Measurements from ENCODE around the gene MRPL40. TPM values are rescaled to one million over a fixed set of nuclear protein-coding genes. Genes with fewer than 3 reads are reported as not detected.
"Not testable (repeated sequence)": the region's sequence is repeated elsewhere in the genome, so short reads cannot be mapped to it uniquely, and the experiment has no call there.

Gene MRPL40
- total and polyA plus RNA-seq, 9 donors, result 21.1 to 46.9 (median 28.8) TPM

DNA sequence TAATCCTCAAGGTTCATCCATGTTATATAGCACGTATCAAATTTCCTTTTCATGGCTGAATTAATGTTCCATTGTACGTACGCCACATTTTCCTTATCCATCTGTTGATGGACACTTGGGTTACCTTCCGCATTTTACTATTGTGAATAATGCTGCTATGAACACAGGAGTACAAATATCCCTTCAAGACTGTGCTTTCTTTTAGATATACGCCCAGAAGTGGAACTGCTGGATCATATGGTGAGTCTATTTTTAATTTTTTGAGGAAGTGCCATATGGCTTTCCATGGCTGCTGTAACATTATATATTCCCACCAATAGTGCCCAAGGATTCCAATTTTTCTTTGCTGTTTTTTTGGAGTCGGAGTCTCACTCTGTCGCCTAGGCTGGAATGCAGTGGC, 6.0 kb downstream of the MRPL40 start:
- 87 to 93% (median 87%) methylated on average over 7 of the region's 7 CpGs for WGBS, 3 donors
- H3K4me3 ChIP-seq, result no peak overlapping the region
- H3K27me3 ChIP-seq, result no peaks in the 10 kb centered on the region
- TF ChIP-seq EP300 (IDR thresholded peaks at IDR 0.05) (no peak), POLR2A (IDR thresholded peaks at IDR 0.05) (no peak)
- TF ChIP-seq, protein P1, sequence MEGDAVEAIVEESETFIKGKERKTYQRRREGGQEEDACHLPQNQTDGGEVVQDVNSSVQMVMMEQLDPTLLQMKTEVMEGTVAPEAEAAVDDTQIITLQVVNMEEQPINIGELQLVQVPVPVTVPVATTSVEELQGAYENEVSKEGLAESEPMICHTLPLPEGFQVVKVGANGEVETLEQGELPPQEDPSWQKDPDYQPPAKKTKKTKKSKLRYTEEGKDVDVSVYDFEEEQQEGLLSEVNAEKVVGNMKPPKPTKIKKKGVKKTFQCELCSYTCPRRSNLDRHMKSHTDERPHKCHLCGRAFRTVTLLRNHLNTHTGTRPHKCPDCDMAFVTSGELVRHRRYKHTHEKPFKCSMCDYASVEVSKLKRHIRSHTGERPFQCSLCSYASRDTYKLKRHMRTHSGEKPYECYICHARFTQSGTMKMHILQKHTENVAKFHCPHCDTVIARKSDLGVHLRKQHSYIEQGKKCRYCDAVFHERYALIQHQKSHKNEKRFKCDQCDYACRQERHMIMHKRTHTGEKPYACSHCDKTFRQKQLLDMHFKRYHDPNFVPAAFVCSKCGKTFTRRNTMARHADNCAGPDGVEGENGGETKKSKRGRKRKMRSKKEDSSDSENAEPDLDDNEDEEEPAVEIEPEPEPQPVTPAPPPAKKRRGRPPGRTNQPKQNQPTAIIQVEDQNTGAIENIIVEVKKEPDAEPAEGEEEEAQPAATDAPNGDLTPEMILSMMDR (IDR thresholded peaks at IDR 0.05), result no peak
- no peak for DNase-seq
- H3K9me3 ChIP-seq, result no peaks in the 10 kb centered on the region
- H3K27ac ChIP-seq, result no peak overlapping the region
- H3K36me3 ChIP-seq, result no peaks in the 10 kb centered on the region
- H3K4me1 ChIP-seq (ENCODE audit: insufficient read depth), result no peaks in the 10 kb centered on the region
- intact Hi-C loops (cut with DNase I), result no loop called here

DNA sequence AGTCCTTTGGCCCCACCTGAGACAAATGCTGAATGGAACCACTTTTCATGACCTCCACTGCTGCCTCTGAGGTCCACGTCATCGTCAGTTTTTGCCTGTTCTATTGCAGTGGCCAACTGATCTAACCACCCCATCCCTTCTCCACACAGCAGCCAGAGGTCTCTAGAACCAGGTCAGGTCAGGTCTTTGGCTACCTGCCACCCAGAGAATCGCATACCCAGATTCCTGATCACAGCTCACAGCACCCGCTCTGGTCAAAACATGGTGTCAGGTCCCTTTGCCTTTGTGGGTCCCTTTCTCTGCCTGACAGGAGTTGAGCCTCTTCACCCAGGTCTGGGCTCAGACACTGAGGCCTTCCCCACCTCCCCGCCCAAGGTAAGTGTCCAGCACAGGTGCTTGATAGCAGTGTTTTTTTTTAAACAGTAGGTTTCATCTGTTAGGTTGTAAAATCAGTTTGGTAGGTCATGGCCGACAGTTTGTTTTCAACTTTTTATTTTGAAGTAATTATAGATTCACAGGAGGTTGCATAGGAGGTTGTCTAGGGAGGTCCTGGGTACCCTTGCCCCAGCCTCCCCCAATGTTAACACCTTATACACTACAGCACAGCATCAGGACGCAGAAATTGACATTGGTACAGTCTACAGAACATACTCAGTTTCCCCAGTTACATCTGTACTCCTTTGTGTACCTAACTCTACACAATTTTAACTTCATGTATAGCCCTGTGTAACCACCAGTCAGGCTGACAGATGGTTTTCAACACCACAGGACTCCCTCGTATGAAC, 8.3 kb downstream of the MRPL40 start:
- H3K27ac ChIP-seq, result no peak overlapping the region
- H3K36me3 ChIP-seq, result no peaks in the 10 kb centered on the region
- H3K9me3 ChIP-seq, result no peaks in the 10 kb centered on the region
- WGBS, 3 donors, result 70 to 83% (median 82%) methylated on average over 7 to 8 of the region's 8 CpGs
- DNase-seq, result no peak
- no peaks in the 10 kb centered on the region for H3K4me1 ChIP-seq (ENCODE audit: insufficient read depth)
- H3K27me3 ChIP-seq, result no peaks in the 10 kb centered on the region
- TF ChIP-seq EP300 (IDR thresholded peaks at IDR 0.05) (no peak), POLR2A (IDR thresholded peaks at IDR 0.05) (no peak)
- TF ChIP-seq, protein P1 (IDR thresholded peaks at IDR 0.05), result no peak
- H3K4me3 ChIP-seq, result no peak overlapping the region
- intact Hi-C loops (cut with DNase I), result no loop called here

DNA sequence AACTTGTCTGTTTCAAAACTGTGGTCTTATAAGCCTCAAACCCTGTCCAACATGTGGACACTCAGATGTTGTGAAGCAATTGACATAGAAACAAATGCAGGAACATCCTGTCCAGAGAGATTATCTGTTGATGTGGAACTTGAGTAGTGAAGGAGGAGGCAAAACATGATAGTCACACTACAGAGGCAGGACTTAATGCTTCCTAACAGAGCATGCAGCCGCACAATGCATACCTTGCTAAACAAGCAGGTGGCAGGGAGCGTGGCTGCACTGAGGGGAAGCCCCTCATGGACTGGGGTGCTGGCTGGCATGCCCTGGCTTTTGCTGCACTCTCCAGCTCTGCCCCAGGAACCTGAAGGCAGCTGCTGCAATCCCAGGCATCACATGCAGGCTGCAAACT, 9.8 kb downstream of the MRPL40 start:
- DNase-seq, result no peak
- no peak overlapping the region for H3K27ac ChIP-seq
- H3K27me3 ChIP-seq, result no peaks in the 10 kb centered on the region
- H3K9me3 ChIP-seq, result no peaks in the 10 kb centered on the region
- 98 to 100% (median 98%) methylated on average over 2 of the region's 2 CpGs for WGBS, 3 donors
- peaks cover 3% of the 10 kb centered on the region for H3K4me1 ChIP-seq (ENCODE audit: insufficient read depth)
- TF ChIP-seq EP300 (IDR thresholded peaks at IDR 0.05) (no peak), POLR2A (IDR thresholded peaks at IDR 0.05) (no peak)
- TF ChIP-seq, protein P1 (IDR thresholded peaks at IDR 0.05), result no peak
- intact Hi-C loops (cut with DNase I), result no loop called here
- no peaks in the 10 kb centered on the region for H3K36me3 ChIP-seq
- H3K4me3 ChIP-seq, result no peak overlapping the region

DNA sequence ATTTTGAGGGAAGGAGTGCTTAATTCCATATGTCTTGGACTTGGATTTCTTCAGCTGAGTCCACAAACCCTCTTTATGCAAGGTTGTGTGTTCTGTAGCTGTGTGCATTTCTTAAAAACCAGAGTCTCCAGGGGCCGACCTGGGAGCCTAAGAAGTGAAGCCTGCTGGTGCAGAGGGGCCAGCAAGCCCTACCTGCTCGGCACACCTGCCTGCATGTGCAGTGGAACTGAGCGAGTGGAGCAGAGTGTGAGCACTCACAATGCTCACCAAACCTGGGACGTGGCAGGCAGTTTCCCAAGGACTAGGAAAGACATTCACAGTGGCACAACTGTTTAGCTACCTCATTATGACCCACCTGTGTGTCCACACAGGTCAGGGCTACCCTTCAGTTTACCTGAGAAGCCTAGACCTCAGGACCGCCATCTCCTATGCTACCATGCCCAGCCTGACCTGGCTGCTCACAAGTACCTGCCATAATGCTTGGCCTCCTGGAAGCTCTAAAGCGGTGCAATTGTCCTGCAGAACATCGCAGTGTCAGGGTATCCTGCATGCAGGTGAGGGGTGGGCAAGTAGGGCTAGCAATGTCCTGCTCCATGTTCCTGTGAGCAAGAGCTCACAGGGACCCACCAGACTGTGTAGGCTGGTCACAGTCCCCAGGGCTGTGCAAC, 11.3 kb downstream of the MRPL40 start:
- no peak overlapping the region for H3K4me3 ChIP-seq
- WGBS, 3 donors, result 74 to 82% (median 78%) methylated on average over 7 of the region's 7 CpGs
- H3K27ac ChIP-seq, result no peak overlapping the region
- no peak for DNase-seq
- H3K36me3 ChIP-seq, result no peaks in the 10 kb centered on the region
- no peaks in the 10 kb centered on the region for H3K9me3 ChIP-seq
- no peak for TF ChIP-seq POLR2A (IDR thresholded peaks at IDR 0.05)
- TF ChIP-seq EP300 (IDR thresholded peaks at IDR 0.05), result no peak
- TF ChIP-seq, protein P1 (IDR thresholded peaks at IDR 0.05), result no peak
- no peaks in the 10 kb centered on the region for H3K27me3 ChIP-seq
- intact Hi-C loops (cut with DNase I), result no loop called here
- peaks cover 6% of the 10 kb centered on the region for H3K4me1 ChIP-seq (ENCODE audit: insufficient read depth)

DNA sequence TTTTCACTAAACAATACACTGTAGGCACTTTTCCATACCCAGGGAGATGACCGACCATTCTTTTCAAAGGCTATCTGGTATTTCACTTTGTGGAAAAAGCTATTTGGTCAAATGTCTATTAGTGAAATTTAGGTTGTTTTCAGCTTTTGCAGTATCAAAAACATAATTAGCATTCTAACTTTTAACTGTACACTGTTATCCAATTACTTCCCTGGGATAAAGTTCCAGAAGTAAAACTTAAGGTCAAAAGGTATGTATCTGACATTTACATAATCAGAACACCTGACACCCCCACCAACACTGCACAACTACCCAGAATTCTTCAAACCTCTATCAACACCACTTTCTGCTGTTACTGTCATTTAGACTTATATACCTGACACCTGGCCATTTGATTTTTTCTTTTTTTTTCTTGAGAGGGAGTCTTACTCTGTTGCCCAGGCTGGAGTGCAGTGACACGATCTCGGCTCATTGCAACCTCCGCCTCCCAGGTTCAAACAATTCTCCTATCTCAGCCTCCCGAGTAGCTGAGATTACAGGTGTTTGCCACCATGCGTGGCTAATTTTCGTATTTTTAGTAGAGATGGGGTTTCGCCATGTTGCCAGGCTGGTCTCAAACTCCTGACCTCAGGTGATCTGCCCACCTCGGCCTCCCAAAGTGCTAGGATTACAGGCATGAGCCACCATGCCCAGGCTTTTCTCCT, 13.1 kb downstream of the MRPL40 start:
- H3K4me3 ChIP-seq; H3K9me3 ChIP-seq; H3K27ac ChIP-seq; H3K36me3 ChIP-seq; DNase-seq; intact Hi-C loops (cut with DNase I); H3K27me3 ChIP-seq; H3K4me1 ChIP-seq (ENCODE audit: insufficient read depth): not testable (repeated sequence)
- WGBS, 3 donors, result 85 to 90% (median 87%) methylated on average over 9 of the region's 9 CpGs
